Subcutaneous adipose tissue (tissue), 4 donors: ENCODE measurements around the gene SZT2. TPM values are rescaled to one million over a fixed set of nuclear protein-coding genes. Genes with fewer than 3 reads are reported as not detected.

Experiments used
- total RNA-seq, 4 donors: library from RNA; depleted of rRNA; stranded (reverse); fragments of >200 nt; gene quantifications; one replicate each; pipeline ENCODE4 v1.1.0, GENCODE V29; 2016
- TF ChIP-seq, protein P1 (sequence below): fragments of 450-650 bp; IDR thresholded peaks from one replicate; pipeline ENCODE4 v1.5.1; 2016; ENCODE audit warnings: low read depth, mild to moderate bottlenecking, control low read depth, antibody characterized with exemption, moderate library complexity

Gene SZT2
- total RNA-seq, 4 donors from 2014 or later, result 27.1 to 62.7 (median 31.3) TPM

- TF ChIP-seq, protein P1, sequence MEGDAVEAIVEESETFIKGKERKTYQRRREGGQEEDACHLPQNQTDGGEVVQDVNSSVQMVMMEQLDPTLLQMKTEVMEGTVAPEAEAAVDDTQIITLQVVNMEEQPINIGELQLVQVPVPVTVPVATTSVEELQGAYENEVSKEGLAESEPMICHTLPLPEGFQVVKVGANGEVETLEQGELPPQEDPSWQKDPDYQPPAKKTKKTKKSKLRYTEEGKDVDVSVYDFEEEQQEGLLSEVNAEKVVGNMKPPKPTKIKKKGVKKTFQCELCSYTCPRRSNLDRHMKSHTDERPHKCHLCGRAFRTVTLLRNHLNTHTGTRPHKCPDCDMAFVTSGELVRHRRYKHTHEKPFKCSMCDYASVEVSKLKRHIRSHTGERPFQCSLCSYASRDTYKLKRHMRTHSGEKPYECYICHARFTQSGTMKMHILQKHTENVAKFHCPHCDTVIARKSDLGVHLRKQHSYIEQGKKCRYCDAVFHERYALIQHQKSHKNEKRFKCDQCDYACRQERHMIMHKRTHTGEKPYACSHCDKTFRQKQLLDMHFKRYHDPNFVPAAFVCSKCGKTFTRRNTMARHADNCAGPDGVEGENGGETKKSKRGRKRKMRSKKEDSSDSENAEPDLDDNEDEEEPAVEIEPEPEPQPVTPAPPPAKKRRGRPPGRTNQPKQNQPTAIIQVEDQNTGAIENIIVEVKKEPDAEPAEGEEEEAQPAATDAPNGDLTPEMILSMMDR, result no peak
Measured at GRCh38 chr1:43421396-43421795, 31.7 kb downstream of the SZT2 start.

DNA sequence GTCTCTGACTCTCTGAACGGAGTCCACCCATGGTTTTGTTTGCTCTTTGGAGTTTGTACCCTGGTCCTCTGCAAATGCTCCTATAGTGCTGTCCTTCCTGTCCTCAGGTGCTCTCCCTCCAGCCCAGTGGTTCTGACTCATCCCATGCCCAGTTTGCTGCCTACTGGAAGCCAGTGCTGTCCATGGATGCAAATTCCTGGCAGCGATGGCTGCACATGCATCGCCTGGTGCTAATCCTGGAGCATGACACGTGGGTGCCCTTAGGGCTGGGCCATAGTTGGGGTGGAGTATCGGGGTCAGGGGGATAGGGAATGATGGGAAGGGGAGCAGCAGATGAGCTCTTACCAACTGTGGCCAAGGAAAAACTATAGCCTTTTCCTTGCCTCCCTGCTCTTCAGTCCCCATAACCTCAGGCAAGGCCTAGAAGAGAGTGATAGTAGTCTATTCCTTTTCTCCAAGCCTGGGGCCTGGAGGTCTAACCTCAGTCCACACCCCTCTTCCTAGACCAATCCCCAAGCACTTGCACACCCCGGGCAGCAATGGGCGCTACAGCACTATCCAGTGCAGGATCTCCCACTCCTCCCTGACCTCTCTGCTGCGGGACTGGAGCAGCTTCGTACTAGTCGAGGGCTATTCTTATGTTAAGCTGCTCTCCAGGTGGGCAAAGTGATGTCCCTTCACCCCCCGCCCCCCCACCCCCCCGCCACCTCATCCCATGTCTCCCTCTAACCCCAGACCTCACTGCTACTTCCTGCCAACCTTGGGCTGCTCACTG lies 32.5 kb downstream of the SZT2 start:
- TF ChIP-seq, protein P1, result no peak

DNA sequence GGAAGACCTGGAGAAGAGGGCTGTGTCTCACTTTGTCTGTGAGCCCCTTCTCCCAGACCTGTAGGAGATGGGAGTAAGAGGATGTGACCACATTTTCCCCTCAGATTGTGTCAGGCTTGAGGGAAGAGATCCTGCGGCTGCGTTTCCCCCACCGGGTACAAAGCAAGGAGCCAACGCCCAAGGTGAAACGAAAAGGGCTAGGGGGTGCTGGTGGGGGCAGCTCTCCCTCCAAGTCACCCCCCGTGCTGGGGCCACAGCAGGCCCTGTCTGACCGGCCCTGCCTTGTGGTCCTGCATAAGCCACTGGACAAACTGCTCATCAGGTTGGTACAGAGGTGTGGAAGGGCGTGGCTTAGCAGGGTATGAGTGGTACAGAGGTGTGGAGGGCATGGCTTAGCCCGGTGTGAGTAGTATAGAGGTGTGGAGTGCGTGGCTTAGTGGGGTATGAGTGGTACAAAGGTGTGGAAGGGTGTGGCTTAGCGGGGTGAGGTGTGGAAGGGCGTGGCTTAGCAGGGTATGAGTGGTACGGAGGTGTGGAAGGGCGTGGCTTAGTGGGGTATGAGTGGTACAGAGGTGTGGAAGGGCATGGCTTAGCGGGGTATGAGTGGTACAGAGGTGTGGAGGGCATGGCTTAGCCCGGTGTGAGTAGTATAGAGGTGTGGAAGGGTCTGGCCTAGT lies 33.4 kb downstream of the SZT2 start:
- TF ChIP-seq, protein P1, result no peak

DNA sequence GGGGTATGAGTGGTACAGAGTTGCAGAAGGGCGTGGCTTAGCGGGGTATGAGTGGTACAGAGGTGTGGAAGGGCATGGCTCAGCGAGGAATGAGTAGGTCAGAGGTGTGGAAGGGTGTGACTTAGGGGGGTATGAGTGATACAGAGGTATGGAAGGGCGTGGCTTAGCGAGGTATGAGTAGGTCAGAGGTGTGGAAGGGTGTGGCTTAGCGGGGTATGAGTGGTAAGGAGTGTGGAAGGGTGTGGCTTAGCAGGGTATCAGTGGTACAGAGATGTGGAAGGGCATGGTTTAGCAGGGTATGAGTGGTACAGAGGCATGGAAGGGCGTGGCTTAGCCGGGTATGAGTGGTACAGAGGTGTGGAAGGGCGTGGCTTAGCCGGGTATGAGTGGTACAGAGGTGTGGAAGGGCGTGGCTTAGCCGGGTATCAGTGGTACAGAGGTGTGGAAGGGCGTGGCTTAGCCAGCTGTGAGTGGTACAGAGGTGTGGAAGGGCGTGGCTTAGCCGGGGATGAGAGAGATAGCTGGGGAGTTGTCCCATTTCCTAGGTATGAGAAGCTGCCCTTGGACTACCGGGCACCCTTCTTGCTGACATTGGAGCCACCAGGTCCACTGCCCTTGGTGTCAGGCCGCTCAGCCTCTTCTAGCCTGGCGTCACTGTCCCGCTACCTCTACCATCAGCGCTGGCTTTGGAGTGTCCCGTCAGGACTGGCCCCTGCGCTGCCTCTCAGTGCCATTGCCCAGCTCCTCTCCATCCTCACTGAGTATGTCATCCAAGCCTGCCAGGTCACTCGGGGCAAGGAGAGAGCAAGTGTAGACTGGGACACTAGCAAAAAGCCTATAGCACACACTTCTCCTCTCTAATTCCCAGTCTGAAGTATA lies 34.2 kb downstream of the SZT2 start:
- TF ChIP-seq, protein P1, result no peak

DNA sequence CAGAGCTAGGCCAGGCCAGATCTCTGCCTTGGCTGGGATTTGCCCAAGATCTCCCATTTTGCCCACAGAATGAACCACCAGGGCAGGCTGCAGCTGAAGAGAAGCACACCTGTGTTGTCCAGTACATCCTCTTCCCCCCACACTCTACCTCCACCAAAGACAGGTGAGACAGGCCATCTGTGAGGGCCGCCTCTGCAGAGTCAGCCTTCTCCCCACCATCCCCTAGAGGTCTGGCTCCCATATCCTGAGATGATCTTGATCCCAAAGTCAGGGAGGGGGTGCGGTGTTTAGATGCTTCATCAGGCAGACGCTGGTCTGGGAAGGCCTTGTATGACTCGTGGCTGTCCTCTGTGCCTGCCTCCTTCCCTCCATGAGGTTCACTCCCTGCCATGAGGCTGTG lies 35.3 kb downstream of the SZT2 start:
- TF ChIP-seq, protein P1, result no peak

- TF ChIP-seq, protein P1, result no peak
Measured at GRCh38 chr1:43426221-43426620, 36.5 kb downstream of the SZT2 start.

DNA sequence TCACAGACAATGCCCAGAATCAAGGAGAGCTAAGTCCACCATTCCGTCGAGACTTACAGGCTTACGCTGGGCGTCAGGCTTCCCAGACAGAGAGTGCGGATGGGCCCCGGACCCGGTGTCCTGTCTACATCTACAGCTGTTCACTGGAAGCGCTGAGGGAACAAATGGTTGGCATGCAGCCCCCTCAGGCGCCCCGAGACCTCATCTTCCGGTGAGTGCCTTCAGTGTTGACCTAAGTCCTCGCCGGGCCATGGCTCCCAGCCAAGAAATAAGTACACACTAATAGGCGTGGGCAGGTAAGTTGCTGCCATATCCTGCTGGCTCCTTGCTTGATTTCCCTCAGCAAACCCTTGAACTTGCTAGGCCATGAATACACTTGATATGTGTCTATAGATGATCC lies 37.8 kb downstream of the SZT2 start:
- TF ChIP-seq, protein P1, result no peak
